ENCODE data around the gene SLC35D2.
"Not testable (repeated sequence)": the region's sequence is repeated elsewhere in the genome, so short reads cannot be mapped to it uniquely, and the experiment has no call there.

Gene SLC35D2

DNA sequence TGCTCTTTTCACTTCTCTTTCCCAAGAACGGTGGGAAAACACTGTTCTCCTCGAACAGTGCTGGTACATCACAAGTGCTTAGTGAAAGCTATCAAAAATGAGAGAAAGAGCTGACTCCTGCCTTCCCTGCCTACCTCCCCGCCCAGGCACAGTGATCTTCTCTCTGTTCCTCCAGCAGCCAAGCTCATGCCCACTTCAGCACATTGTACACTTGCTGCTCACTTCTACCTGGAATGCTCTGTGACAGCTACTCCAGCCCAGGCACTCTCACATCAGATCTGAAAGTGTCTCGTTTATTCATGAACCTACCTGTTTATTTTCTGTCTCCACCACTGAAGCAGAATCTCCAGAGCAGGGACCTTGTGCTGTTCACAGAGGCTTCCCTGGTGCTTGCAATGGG is 1.8 kb downstream of the SLC35D2 start:
- H3K36me3 ChIP-seq (ENCODE audit: control insufficient read depth, insufficient read depth, low read length): peaks cover 2% of the 10 kb centered on the region
- peaks cover 7% of the 10 kb centered on the region for H3K27me3 ChIP-seq (ENCODE audit: control insufficient read depth, insufficient read depth, low read length, poor library complexity, severe bottlenecking)
- H3K9me3 ChIP-seq (ENCODE audit: control insufficient read depth, low read length): no peaks in the 10 kb centered on the region
- no peak overlapping the region for H3K4me3 ChIP-seq (ENCODE audit: insufficient read depth, low read depth, low read length)
- H3K27ac ChIP-seq (ENCODE audit: insufficient read depth, low read depth, low read length, poor library complexity, severe bottlenecking): no peak overlapping the region
- 91 to 94% methylated on average over 4 of the region's 4 CpGs for WGBS, 2 experiments
- peaks cover 11% of the 10 kb centered on the region for H3K4me1 ChIP-seq (ENCODE audit: control insufficient read depth, insufficient read depth, low read length)

- Histone ChIP-seq H3K4me1 (ENCODE audit: control insufficient read depth, insufficient read depth, low read length) (peaks cover 11% of the 10 kb centered on the region), H3K4me3 (ENCODE audit: insufficient read depth, low read depth, low read length) (no peak overlapping the region), H3K27ac (ENCODE audit: insufficient read depth, low read depth, low read length, poor library complexity, severe bottlenecking) (no peak overlapping the region), H3K36me3 (ENCODE audit: control insufficient read depth, insufficient read depth, low read length) (no peaks in the 10 kb centered on the region), H3K27me3 (ENCODE audit: control insufficient read depth, insufficient read depth, low read length, poor library complexity, severe bottlenecking) (peaks cover 7% of the 10 kb centered on the region), H3K9me3 (ENCODE audit: control insufficient read depth, low read length) (no peaks in the 10 kb centered on the region)
- WGBS, 2 experiments: 85 to 89% methylated on average over 4 of the region's 4 CpGs
Measured at GRCh38 chr9:96381125-96381524, 2.4 kb downstream of the SLC35D2 start.

GRCh38 chr9:96379461-96379860 is 4.0 kb downstream of the SLC35D2 start:
- H3K36me3 ChIP-seq (ENCODE audit: control insufficient read depth, insufficient read depth, low read length): no peaks in the 10 kb centered on the region
- no peak overlapping the region for H3K27ac ChIP-seq (ENCODE audit: insufficient read depth, low read depth, low read length, poor library complexity, severe bottlenecking)
- H3K4me1 ChIP-seq (ENCODE audit: control insufficient read depth, insufficient read depth, low read length): peaks cover 11% of the 10 kb centered on the region
- H3K27me3 ChIP-seq (ENCODE audit: control insufficient read depth, insufficient read depth, low read length, poor library complexity, severe bottlenecking): peaks cover 7% of the 10 kb centered on the region
- H3K9me3 ChIP-seq (ENCODE audit: control insufficient read depth, low read length): no peaks in the 10 kb centered on the region
- no peak overlapping the region for H3K4me3 ChIP-seq (ENCODE audit: insufficient read depth, low read depth, low read length)
- 97 to 100% methylated on average over 2 of the region's 2 CpGs for WGBS, 2 experiments

- Histone ChIP-seq H3K36me3 (ENCODE audit: control insufficient read depth, insufficient read depth, low read length) (no peaks in the 10 kb centered on the region), H3K27ac (ENCODE audit: insufficient read depth, low read depth, low read length, poor library complexity, severe bottlenecking) (no peak overlapping the region), H3K4me3 (ENCODE audit: insufficient read depth, low read depth, low read length) (no peak overlapping the region), H3K9me3 (ENCODE audit: control insufficient read depth, low read length) (no peaks in the 10 kb centered on the region), H3K4me1 (ENCODE audit: control insufficient read depth, insufficient read depth, low read length) (peaks cover 5% of the 10 kb centered on the region), H3K27me3 (ENCODE audit: control insufficient read depth, insufficient read depth, low read length, poor library complexity, severe bottlenecking) (peaks cover 7% of the 10 kb centered on the region)
- WGBS, 2 experiments: 91% methylated on average over 3 of the region's 3 CpGs
Measured at GRCh38 chr9:96378187-96378586, 5.3 kb downstream of the SLC35D2 start.

GRCh38 chr9:96376891-96377874 is 6.3 kb downstream of the SLC35D2 start:
- Histone ChIP-seq H3K4me3 (ENCODE audit: insufficient read depth, low read depth, low read length) (no peak overlapping the region), H3K36me3 (ENCODE audit: control insufficient read depth, insufficient read depth, low read length) (no peaks in the 10 kb centered on the region), H3K4me1 (ENCODE audit: control insufficient read depth, insufficient read depth, low read length) (no peaks in the 10 kb centered on the region), H3K27me3 (ENCODE audit: control insufficient read depth, insufficient read depth, low read length, poor library complexity, severe bottlenecking) (no peaks in the 10 kb centered on the region), H3K9me3 (ENCODE audit: control insufficient read depth, low read length) (no peaks in the 10 kb centered on the region), H3K27ac (ENCODE audit: insufficient read depth, low read depth, low read length, poor library complexity, severe bottlenecking) (no peak overlapping the region)
- 80 to 83% methylated on average over 13 of the region's 13 CpGs for WGBS, 2 experiments

DNA sequence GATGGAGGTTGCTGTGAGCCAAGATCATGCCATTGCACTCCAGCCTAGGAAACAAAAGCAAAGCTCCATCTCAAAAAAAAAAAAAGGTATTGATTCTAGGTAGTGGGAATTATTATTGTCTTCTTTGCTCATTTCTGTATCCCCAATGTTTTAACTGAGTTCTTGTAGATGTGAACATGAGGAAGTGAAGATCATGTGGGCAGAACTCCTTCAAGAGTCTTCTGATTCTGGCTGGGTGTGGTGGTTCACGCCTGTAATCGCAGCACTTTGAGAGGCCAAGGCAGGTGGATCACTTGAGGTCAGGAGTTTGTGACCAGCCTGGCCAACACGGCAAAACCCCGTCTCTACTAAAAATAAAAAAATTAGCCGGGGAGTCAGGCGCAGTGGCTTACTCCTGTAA is 8.0 kb downstream of the SLC35D2 start:
- H3K4me3 ChIP-seq (ENCODE audit: insufficient read depth, low read depth, low read length); H3K9me3 ChIP-seq (ENCODE audit: control insufficient read depth, low read length); H3K4me1 ChIP-seq (ENCODE audit: control insufficient read depth, insufficient read depth, low read length); H3K27ac ChIP-seq (ENCODE audit: insufficient read depth, low read depth, low read length, poor library complexity, severe bottlenecking); H3K36me3 ChIP-seq (ENCODE audit: control insufficient read depth, insufficient read depth, low read length); H3K27me3 ChIP-seq (ENCODE audit: control insufficient read depth, insufficient read depth, low read length, poor library complexity, severe bottlenecking): not testable (repeated sequence)
- WGBS, 2 experiments: 89 to 94% methylated on average over 6 of the region's 6 CpGs

- Histone ChIP-seq H3K36me3 (ENCODE audit: control insufficient read depth, insufficient read depth, low read length) (no peaks in the 10 kb centered on the region), H3K9me3 (ENCODE audit: control insufficient read depth, low read length) (no peaks in the 10 kb centered on the region), H3K27me3 (ENCODE audit: control insufficient read depth, insufficient read depth, low read length, poor library complexity, severe bottlenecking) (no peaks in the 10 kb centered on the region), H3K27ac (ENCODE audit: insufficient read depth, low read depth, low read length, poor library complexity, severe bottlenecking) (no peak overlapping the region), H3K4me3 (ENCODE audit: insufficient read depth, low read depth, low read length) (no peak overlapping the region), H3K4me1 (ENCODE audit: control insufficient read depth, insufficient read depth, low read length) (no peaks in the 10 kb centered on the region)
- WGBS, 2 experiments: no CpG with 5 or more reads among the region's 1 CpG
Measured at GRCh38 chr9:96367943-96368342, 15.6 kb downstream of the SLC35D2 start.

DNA sequence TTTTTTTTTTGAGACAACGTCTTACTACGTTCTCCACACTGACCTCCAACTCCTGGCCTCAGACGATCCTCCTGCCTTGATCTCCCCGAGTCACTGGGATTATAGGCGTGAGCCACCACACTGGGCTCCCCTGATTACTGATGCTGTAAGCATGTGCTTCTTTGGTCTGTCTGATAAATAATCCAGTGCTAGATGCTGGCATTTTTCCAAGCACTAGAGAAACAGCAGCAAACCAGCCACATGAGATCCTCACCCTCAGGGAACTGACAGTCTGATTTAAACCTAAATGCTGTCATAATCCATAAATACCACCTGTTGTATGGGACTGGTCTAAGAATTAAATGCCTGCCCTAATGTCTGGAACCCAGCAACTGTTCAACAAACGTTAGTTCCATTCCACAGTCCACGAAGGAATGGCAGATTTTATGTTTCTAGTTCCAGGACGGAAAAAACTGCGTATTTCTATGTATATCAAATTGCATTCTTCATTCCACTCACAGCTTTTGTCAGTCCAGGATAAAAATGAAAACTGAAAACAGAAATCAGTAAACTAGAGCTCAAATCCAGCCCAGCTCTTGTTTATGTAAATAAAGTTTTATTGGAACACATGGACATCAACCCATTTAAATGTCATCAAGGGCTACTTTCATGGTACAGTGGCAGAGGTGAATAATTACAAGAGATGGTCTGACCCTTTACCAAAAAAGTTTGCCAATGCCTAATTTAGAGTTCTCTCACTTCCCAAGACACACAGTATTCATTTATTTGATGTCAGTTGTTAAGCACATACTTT is 20.1 kb downstream of the SLC35D2 start:
- H3K27ac ChIP-seq (ENCODE audit: insufficient read depth, low read depth, low read length, poor library complexity, severe bottlenecking): no peak overlapping the region
- no peaks in the 10 kb centered on the region for H3K9me3 ChIP-seq (ENCODE audit: control insufficient read depth, low read length)
- H3K27me3 ChIP-seq (ENCODE audit: control insufficient read depth, insufficient read depth, low read length, poor library complexity, severe bottlenecking): no peaks in the 10 kb centered on the region
- H3K4me3 ChIP-seq (ENCODE audit: insufficient read depth, low read depth, low read length): no peak overlapping the region
- peaks cover 3% of the 10 kb centered on the region for H3K36me3 ChIP-seq (ENCODE audit: control insufficient read depth, insufficient read depth, low read length)
- H3K4me1 ChIP-seq (ENCODE audit: control insufficient read depth, insufficient read depth, low read length): no peaks in the 10 kb centered on the region
- WGBS, 2 experiments: 94 to 96% methylated on average over 9 of the region's 9 CpGs

GRCh38 chr9:96362119-96362518 is 21.4 kb downstream of the SLC35D2 start:
- not testable (repeated sequence) for H3K9me3 ChIP-seq (ENCODE audit: control insufficient read depth, low read length); H3K27ac ChIP-seq (ENCODE audit: insufficient read depth, low read depth, low read length, poor library complexity, severe bottlenecking); H3K36me3 ChIP-seq (ENCODE audit: control insufficient read depth, insufficient read depth, low read length); H3K4me1 ChIP-seq (ENCODE audit: control insufficient read depth, insufficient read depth, low read length); H3K27me3 ChIP-seq (ENCODE audit: control insufficient read depth, insufficient read depth, low read length, poor library complexity, severe bottlenecking); H3K4me3 ChIP-seq (ENCODE audit: insufficient read depth, low read depth, low read length)
- 92 to 97% methylated on average over 6 of the region's 6 CpGs for WGBS, 2 experiments

DNA sequence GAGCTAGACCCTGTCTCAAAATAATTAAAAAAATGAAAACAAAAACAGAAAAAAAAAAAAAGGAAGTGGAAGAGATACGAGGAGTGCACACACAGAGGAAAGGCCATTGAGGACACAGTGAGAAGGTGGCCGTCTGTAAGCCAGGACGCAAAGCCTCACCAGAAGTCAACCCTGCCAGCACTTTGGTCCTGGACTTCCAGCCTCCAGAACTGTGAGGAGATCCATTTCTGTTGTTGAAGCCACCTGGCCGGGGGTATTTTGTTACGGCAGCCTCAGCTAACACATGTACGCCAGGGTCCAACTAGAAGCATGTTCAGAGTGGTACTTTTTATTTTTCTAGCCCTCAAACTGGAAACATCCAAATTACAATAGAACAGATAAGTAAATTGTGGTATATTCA is 21.8 kb downstream of the SLC35D2 start:
- Histone ChIP-seq H3K4me1 (ENCODE audit: control insufficient read depth, insufficient read depth, low read length) (no peaks in the 10 kb centered on the region), H3K36me3 (ENCODE audit: control insufficient read depth, insufficient read depth, low read length) (peaks cover 3% of the 10 kb centered on the region), H3K4me3 (ENCODE audit: insufficient read depth, low read depth, low read length) (no peak overlapping the region), H3K9me3 (ENCODE audit: control insufficient read depth, low read length) (no peaks in the 10 kb centered on the region), H3K27ac (ENCODE audit: insufficient read depth, low read depth, low read length, poor library complexity, severe bottlenecking) (no peak overlapping the region), H3K27me3 (ENCODE audit: control insufficient read depth, insufficient read depth, low read length, poor library complexity, severe bottlenecking) (no peaks in the 10 kb centered on the region)
- WGBS, 2 experiments: 93 to 95% methylated on average over 6 of the region's 6 CpGs

Measured in ectodermal cell (in vitro differentiated cells).